Osteoblast (primary cell): Measurements from ENCODE around the gene ZC3H10. TPM values are rescaled to one million over a fixed set of nuclear protein-coding genes. Genes with fewer than 3 reads are reported as not detected.

Source experiments
- DNase-seq: peaks from one replicate; pipeline ENCODE4 v3.0.0; 2011; ENCODE audit warnings: low spot score, mixed read lengths; ENCODE audit not compliant: insufficient read length; ENCODE audit errors: missing footprints
- H2AFZ ChIP-seq: 2 replicates; pipeline ENCODE4 v1.6.0; 2011; ENCODE audit warnings: mild to moderate bottlenecking, low read length
- H3K27ac ChIP-seq: 2 replicates; pipeline ENCODE4 v1.5.1; 2011; ENCODE audit warnings: mild to moderate bottlenecking, low read depth, low read length, moderate library complexity
- H3K27me3 ChIP-seq: 2 replicates; pipeline ENCODE4 v1.6.0; 2012; ENCODE audit warnings: mild to moderate bottlenecking, control low read depth, inconsistent platforms, low read length, moderate library complexity; ENCODE audit not compliant: insufficient read depth
- H3K36me3 ChIP-seq: 2 replicates; pipeline ENCODE4 v1.5.1; 2011; ENCODE audit warnings: mild to moderate bottlenecking, low read length, control low read depth, moderate library complexity; ENCODE audit not compliant: insufficient read depth
- H3K4me1 ChIP-seq: 2 replicates; pipeline ENCODE4 v1.5.1; 2011; ENCODE audit warnings: mild to moderate bottlenecking, low read length, control low read depth, moderate library complexity; ENCODE audit not compliant: insufficient read depth
- H3K4me2 ChIP-seq: 2 replicates; pipeline ENCODE4 v1.6.0; 2011; ENCODE audit warnings: mild to moderate bottlenecking, low read length; ENCODE audit not compliant: insufficient read depth
- H3K4me3 ChIP-seq: fragments of 200-600 bp; sonication (generic); 3 replicates; pipeline ENCODE4 v1.5.1; 2012; ENCODE audit warnings: mild to moderate bottlenecking, low read length, inconsistent platforms; ENCODE audit not compliant: insufficient read depth
- H3K79me2 ChIP-seq: 2 replicates; pipeline ENCODE4 v1.6.0; 2012; ENCODE audit warnings: mild to moderate bottlenecking, low read length, control low read depth, inconsistent platforms; ENCODE audit not compliant: insufficient read depth
- H3K9me3 ChIP-seq: 2 replicates; pipeline ENCODE4 v1.5.1; 2011; ENCODE audit warnings: low read depth, low read length, control low read depth
- H4K20me1 ChIP-seq: 2 replicates; pipeline ENCODE4 v1.6.0; 2012; ENCODE audit warnings: mild to moderate bottlenecking, low read length, control low read depth; ENCODE audit not compliant: insufficient read depth
- CTCF ChIP-seq: IDR thresholded peaks from 2 replicates; pipeline ENCODE4 v1.5.1; 2011; ENCODE audit warnings: mild to moderate bottlenecking, low read depth, low read length, moderate library complexity; ENCODE audit errors: extremely low read depth
- total RNA-seq: library from RNA; depleted of rRNA; stranded (reverse); fragments of >200 nt; gene quantifications from 2 replicates; pipeline ENCODE4 v1.2.3, GENCODE V29; 2012

The ZC3H10 gene
- total RNA-seq, 1 donor = 9.0 TPM

DNA sequence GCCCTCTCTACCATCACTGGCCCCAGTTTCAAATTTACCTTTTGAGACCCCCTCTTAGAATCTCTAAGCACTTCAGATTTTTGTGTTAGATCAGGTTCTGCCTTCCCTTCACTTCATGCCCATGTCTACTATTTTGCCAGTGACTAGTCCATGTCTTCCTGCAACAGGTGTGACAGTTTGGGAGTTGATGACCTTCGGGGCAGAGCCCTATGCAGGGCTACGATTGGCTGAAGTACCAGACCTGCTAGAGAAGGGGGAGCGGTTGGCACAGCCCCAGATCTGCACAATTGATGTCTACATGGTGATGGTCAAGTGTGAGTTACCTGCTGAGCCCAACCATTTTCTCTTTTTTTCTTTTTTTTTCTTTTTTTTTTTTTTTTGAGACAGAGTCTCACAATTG lies 19.5 kb upstream of the ZC3H10 start:
- Histone ChIP-seq H3K36me3 (no peaks in the 10 kb centered on the region), H3K4me1 (peaks cover 6% of the 10 kb centered on the region)
- no peak for TF ChIP-seq CTCF

DNA sequence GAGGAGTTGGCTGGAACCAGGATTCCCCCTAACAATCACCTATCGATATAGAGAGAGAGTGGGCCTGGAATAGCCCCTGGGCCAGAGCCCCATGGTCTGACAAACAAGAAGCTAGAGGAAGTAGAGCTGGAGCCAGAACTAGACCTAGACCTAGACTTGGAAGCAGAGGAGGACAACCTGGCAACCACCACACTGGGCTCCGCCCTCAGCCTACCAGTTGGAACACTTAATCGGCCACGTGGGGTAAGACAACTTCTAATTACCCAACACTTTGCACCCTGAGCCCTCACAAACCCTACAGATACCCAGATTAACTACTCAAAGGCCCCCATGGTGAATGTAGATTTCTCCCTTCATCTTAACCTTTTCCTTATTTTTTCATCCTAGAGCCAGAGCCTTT lies 18.3 kb upstream of the ZC3H10 start:
- peaks cover 4% of the 10 kb centered on the region for H3K79me2 ChIP-seq
- peaks cover 17% of the 10 kb centered on the region for H3K27me3 ChIP-seq
- no peaks in the 10 kb centered on the region for H3K36me3 ChIP-seq
- H3K4me3 ChIP-seq = no peak overlapping the region
- no peak overlapping the region for H3K27ac ChIP-seq
- H2AFZ ChIP-seq = no peak overlapping the region
- H4K20me1 ChIP-seq = no peaks in the 10 kb centered on the region
- H3K4me2 ChIP-seq = no peak overlapping the region
- no peak for TF ChIP-seq CTCF
- H3K9me3 ChIP-seq = no peaks in the 10 kb centered on the region
- no peak for DNase-seq
- peaks cover 6% of the 10 kb centered on the region for H3K4me1 ChIP-seq

More for the DNA sequence above, 19.5 kb upstream of the ZC3H10 start:
- Histone ChIP-seq H3K27ac (no peak overlapping the region), H3K4me3 (no peak overlapping the region), H3K4me2 (no peak overlapping the region), H2AFZ (no peak overlapping the region), H3K79me2 (no peaks in the 10 kb centered on the region), H4K20me1 (no peaks in the 10 kb centered on the region), H3K9me3 (no peaks in the 10 kb centered on the region), H3K27me3 (peaks cover 20% of the 10 kb centered on the region)
- DNase-seq = no peak

DNA sequence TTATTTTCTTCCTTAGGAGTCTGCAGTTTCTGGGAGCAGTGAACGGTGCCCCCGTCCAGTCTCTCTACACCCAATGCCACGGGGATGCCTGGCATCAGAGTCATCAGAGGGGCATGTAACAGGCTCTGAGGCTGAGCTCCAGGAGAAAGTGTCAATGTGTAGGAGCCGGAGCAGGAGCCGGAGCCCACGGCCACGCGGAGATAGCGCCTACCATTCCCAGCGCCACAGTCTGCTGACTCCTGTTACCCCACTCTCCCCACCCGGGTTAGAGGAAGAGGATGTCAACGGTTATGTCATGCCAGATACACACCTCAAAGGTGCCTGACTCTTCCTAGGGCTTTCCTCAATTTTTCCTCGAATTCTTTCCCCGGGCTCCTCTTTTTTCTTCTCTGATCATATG lies 17.0 kb upstream of the ZC3H10 start:
- Histone ChIP-seq H3K36me3 (no peaks in the 10 kb centered on the region), H3K27me3 (peaks cover 10% of the 10 kb centered on the region), H3K4me3 (no peak overlapping the region), H4K20me1 (peaks cover 3% of the 10 kb centered on the region), H3K4me1 (peaks cover 14% of the 10 kb centered on the region), H3K79me2 (peaks cover 17% of the 10 kb centered on the region), H2AFZ (no peak overlapping the region), H3K27ac (no peak overlapping the region), H3K9me3 (no peaks in the 10 kb centered on the region), H3K4me2 (no peak overlapping the region)
- TF ChIP-seq CTCF = no peak
- DNase-seq = no peak

DNA sequence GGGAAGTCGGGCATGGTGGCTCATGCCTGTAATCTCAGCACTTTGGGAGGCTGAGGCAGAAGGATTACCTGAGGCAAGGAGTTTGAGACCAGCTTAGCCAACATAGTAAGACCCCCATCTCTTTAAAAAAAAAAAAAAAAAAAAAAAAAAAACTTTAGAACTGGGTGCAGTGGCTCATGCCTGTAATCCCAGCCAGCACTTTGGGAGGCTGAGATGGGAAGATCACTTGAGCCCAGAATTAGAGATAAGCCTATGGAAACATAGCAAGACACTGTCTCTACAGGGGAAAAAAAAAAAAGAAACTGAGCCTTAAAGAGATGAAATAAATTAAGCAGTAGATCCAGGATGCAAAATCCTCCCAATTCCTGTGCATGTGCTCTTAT lies 15.4 kb upstream of the ZC3H10 start:
- no peak for DNase-seq
- Histone ChIP-seq H3K36me3 (peaks cover 12% of the 10 kb centered on the region), H3K4me3 (no peak overlapping the region), H3K9me3 (no peaks in the 10 kb centered on the region), H3K4me2 (no peak overlapping the region), H3K27ac (no peak overlapping the region), H3K4me1 (peaks cover 18% of the 10 kb centered on the region), H3K79me2 (peaks cover 33% of the 10 kb centered on the region), H3K27me3 (no peaks in the 10 kb centered on the region), H2AFZ (no peak overlapping the region), H4K20me1 (peaks cover 3% of the 10 kb centered on the region)
- no peak for TF ChIP-seq CTCF
